Measurements from ENCODE around the gene KLF16.

The KLF16 gene

DNA sequence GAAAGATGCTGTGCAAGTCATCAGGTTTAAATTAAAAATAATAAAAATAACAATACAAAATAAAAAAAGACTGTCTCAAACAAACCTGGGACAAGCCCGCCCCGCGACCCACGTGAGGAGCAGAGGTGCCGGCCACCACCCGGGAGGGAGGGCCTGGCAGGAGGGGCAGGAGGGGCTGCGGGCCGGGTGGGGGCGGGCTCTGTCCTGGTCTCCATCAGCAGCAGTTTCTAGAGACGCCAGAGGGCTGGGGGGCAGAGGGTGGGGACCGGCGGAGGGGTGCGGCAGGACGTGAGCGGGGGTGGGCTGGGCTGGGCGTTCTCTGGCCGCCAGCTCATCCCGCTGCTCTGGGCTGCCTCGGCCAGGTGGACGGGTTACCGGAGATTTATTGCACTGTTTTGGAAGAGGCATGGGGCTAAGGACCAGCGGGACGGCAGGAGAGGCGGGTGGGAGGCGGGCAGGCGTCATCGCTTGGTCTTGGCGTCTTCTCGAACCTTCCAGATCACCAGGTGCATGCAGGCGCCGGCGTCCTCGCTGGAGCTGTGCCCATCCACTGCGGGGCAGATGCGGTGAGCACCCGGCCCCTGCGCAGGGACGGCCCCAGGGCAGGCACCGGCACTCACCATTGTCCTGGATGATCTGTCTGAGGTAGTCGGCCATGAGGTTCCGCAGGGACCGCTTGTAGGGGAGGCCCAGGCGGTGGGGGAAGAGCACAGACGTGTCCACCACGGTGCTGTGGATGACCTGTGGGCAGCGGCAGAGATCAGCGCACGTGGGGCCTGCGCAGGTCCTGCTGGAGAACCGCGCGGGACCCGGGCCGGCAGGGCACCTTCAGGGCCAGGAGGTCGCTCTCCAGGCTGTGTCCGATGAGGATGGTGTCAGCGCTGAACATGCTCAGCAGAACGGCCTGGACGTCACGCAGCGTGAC is 47.5 kb downstream of the KLF16 start:
- ATAC-seq: no peak
- no peak for TF ChIP-seq ZNF70 (CRISPR knock-in tag; IDR thresholded peaks at IDR 0.05)
- no peak for TF ChIP-seq ZFP3 (CRISPR knock-in tag; IDR thresholded peaks at IDR 0.05)
- no peak for TF ChIP-seq GLIS3 (CRISPR knock-in tag; IDR thresholded peaks at IDR 0.05)
- TF ChIP-seq, protein P1, sequence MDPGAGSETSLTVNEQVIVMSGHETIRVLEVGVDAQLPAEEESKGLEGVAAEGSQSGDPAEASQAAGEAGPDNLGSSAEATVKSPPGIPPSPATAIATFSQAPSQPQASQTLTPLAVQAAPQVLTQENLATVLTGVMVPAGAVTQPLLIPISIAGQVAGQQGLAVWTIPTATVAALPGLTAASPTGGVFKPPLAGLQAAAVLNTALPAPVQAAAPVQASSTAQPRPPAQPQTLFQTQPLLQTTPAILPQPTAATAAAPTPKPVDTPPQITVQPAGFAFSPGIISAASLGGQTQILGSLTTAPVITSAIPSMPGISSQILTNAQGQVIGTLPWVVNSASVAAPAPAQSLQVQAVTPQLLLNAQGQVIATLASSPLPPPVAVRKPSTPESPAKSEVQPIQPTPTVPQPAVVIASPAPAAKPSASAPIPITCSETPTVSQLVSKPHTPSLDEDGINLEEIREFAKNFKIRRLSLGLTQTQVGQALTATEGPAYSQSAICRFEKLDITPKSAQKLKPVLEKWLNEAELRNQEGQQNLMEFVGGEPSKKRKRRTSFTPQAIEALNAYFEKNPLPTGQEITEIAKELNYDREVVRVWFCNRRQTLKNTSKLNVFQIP (CRISPR knock-in tag; IDR thresholded peaks at IDR 0.05; ENCODE audit: borderline replicate concordance, low read depth): no peak
- TF ChIP-seq, protein P2, sequence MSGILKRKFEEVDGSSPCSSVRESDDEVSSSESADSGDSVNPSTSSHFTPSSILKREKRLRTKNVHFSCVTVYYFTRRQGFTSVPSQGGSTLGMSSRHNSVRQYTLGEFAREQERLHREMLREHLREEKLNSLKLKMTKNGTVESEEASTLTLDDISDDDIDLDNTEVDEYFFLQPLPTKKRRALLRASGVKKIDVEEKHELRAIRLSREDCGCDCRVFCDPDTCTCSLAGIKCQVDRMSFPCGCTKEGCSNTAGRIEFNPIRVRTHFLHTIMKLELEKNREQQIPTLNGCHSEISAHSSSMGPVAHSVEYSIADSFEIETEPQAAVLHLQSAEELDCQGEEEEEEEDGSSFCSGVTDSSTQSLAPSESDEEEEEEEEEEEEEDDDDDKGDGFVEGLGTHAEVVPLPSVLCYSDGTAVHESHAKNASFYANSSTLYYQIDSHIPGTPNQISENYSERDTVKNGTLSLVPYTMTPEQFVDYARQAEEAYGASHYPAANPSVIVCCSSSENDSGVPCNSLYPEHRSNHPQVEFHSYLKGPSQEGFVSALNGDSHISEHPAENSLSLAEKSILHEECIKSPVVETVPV (CRISPR knock-in tag; IDR thresholded peaks at IDR 0.05): no peak

DNA sequence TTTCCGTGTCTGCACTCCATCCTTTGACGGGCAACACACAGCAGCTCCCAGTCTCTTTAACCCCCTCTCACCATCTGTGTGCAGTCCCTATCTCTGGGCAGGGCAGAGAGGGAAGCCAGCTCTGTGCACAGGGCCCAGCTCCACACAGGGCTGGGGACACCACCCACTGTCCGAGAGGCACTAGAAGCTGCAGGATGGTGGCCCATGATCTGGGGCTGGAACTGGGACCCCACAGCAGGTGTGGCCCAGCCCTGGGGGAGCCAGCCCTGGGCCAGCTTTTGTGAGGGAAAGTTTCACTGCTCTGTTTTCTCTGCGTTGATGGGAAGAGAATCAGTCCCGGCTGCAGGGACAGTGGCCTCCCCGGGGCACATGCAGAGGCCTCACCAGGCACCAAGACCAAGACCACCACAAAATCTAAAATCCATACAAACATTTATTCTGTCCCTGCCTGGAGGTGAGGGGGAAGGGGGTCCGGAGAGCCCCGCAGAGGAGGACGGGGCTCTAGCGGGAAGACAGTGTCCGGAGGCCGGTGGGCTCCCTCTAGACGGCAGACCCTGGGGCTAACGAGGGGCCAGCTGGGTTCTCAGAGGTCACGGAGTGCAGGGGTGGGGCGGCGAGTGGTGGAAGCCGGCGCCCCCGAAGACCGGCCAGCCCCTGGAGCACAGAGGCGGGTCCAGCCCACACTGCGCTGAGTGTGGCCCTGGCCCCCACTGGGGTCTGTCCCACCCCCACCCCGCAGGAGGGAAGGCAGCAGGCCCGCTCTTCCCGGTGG is 48.4 kb downstream of the KLF16 start:
- no peak for TF ChIP-seq ISL1 (CRISPR knock-in tag; IDR thresholded peaks at IDR 0.05)
- TF ChIP-seq GLIS3 (CRISPR knock-in tag; IDR thresholded peaks at IDR 0.05): no peak
- TF ChIP-seq CSDC2 (CRISPR knock-in tag; IDR thresholded peaks at IDR 0.05): no peak
- TF ChIP-seq RARB (CRISPR knock-in tag; IDR thresholded peaks at IDR 0.05): no peak
- no peak for TF ChIP-seq ZFP3 (CRISPR knock-in tag; IDR thresholded peaks at IDR 0.05)
- TF ChIP-seq PPARA (CRISPR knock-in tag; IDR thresholded peaks at IDR 0.05; ENCODE audit: borderline replicate concordance): no peak
- TF ChIP-seq, protein P1 (CRISPR knock-in tag; IDR thresholded peaks at IDR 0.05; ENCODE audit: borderline replicate concordance, low read depth): no peak
- no peak for TF ChIP-seq ZNF8 (CRISPR knock-in tag; IDR thresholded peaks at IDR 0.05)
- TF ChIP-seq, protein P2 (CRISPR knock-in tag; IDR thresholded peaks at IDR 0.05): no peak
- TF ChIP-seq, protein P3, sequence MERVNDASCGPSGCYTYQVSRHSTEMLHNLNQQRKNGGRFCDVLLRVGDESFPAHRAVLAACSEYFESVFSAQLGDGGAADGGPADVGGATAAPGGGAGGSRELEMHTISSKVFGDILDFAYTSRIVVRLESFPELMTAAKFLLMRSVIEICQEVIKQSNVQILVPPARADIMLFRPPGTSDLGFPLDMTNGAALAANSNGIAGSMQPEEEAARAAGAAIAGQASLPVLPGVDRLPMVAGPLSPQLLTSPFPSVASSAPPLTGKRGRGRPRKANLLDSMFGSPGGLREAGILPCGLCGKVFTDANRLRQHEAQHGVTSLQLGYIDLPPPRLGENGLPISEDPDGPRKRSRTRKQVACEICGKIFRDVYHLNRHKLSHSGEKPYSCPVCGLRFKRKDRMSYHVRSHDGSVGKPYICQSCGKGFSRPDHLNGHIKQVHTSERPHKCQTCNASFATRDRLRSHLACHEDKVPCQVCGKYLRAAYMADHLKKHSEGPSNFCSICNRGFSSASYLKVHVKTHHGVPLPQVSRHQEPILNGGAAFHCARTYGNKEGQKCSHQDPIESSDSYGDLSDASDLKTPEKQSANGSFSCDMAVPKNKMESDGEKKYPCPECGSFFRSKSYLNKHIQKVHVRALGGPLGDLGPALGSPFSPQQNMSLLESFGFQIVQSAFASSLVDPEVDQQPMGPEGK (CRISPR knock-in tag; IDR thresholded peaks at IDR 0.05; ENCODE audit: borderline replicate concordance): no peak
- no peak for TF ChIP-seq ZNF565 (CRISPR knock-in tag; conservative IDR thresholded peaks at IDR 0.05; ENCODE audit: low read depth)
- TF ChIP-seq ZNF70 (CRISPR knock-in tag; IDR thresholded peaks at IDR 0.05): no peak
- TF ChIP-seq, protein P4, sequence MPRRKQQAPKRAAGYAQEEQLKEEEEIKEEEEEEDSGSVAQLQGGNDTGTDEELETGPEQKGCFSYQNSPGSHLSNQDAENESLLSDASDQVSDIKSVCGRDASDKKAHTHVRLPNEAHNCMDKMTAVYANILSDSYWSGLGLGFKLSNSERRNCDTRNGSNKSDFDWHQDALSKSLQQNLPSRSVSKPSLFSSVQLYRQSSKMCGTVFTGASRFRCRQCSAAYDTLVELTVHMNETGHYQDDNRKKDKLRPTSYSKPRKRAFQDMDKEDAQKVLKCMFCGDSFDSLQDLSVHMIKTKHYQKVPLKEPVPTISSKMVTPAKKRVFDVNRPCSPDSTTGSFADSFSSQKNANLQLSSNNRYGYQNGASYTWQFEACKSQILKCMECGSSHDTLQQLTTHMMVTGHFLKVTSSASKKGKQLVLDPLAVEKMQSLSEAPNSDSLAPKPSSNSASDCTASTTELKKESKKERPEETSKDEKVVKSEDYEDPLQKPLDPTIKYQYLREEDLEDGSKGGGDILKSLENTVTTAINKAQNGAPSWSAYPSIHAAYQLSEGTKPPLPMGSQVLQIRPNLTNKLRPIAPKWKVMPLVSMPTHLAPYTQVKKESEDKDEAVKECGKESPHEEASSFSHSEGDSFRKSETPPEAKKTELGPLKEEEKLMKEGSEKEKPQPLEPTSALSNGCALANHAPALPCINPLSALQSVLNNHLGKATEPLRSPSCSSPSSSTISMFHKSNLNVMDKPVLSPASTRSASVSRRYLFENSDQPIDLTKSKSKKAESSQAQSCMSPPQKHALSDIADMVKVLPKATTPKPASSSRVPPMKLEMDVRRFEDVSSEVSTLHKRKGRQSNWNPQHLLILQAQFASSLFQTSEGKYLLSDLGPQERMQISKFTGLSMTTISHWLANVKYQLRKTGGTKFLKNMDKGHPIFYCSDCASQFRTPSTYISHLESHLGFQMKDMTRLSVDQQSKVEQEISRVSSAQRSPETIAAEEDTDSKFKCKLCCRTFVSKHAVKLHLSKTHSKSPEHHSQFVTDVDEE (CRISPR knock-in tag; IDR thresholded peaks at IDR 0.05): no peak
- no peak for TF ChIP-seq BACH2 (CRISPR knock-in tag; IDR thresholded peaks at IDR 0.05; ENCODE audit: borderline replicate concordance)
- TF ChIP-seq SNAI2 (CRISPR knock-in tag; IDR thresholded peaks at IDR 0.05): no peak
- TF ChIP-seq ARNTL (CRISPR knock-in tag; IDR thresholded peaks at IDR 0.05; ENCODE audit: borderline replicate concordance, low read depth): no peak
- no peak for TF ChIP-seq ZFP30 (CRISPR knock-in tag; IDR thresholded peaks at IDR 0.05)
- TF ChIP-seq, protein P5, sequence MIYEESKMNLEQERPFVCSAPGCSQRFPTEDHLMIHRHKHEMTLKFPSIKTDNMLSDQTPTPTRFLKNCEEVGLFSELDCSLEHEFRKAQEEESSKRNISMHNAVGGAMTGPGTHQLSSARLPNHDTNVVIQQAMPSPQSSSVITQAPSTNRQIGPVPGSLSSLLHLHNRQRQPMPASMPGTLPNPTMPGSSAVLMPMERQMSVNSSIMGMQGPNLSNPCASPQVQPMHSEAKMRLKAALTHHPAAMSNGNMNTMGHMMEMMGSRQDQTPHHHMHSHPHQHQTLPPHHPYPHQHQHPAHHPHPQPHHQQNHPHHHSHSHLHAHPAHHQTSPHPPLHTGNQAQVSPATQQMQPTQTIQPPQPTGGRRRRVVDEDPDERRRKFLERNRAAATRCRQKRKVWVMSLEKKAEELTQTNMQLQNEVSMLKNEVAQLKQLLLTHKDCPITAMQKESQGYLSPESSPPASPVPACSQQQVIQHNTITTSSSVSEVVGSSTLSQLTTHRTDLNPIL (CRISPR knock-in tag; IDR thresholded peaks at IDR 0.05; ENCODE audit: low read depth): no peak
- no peak for TF ChIP-seq ESRRG (CRISPR knock-in tag; IDR thresholded peaks at IDR 0.05)
- no peak for ATAC-seq
